ENCODE results near the gene CPVL. TPM values are rescaled to one million over a fixed set of nuclear protein-coding genes. Genes with fewer than 3 reads are reported as not detected.

The CPVL gene
- total and polyA plus RNA-seq, 2 of the 8 experiments (the other 6 are each of a cell fraction or from before 2014, with no cell fraction given): 40.0 to 55.0 TPM

DNA sequence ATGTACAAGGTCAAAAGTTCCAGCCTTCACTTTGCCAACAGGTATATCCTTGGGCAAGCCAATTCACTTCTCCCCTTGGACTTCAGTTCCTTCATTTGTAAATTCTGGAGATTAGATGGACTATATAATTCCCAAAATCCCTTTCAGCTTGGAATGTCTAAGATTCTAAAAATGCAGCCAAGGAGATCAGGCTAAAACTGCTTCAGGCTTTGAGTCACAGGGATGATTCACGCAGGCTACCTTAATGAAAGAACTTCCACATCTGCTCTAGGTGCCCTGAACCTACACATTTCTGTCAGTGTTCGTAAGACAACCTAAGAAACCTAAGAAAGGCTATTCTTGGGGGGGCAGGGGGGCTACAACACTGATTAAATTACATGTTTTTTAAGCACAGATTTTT lies 7.1 kb downstream of the CPVL start (continued):
- no peak for TF ChIP-seq TAF7 (optimal IDR thresholded peaks at IDR 0.05; ENCODE audit: borderline replicate concordance, low read depth, low read length)
- TF ChIP-seq KDM5A (IDR thresholded peaks at IDR 0.05; ENCODE audit: low read length): no peak
- no peak for TF ChIP-seq SAP30 (IDR thresholded peaks at IDR 0.05; ENCODE audit: insufficient read depth, insufficient replicate concordance, low read length)
- no peak for TF ChIP-seq TBP (IDR thresholded peaks at IDR 0.05; ENCODE audit: low read depth, low read length)
- no peak for TF ChIP-seq HDAC6 (IDR thresholded peaks at IDR 0.05; ENCODE audit: low read depth, low read length)
- TF ChIP-seq CTBP2 (IDR thresholded peaks at IDR 0.05; ENCODE audit: borderline replicate concordance, insufficient read depth, insufficient read length, low read length): no peak
- no peak for TF ChIP-seq KDM4A (IDR thresholded peaks at IDR 0.05; ENCODE audit: low read depth, low read length, severe bottlenecking)

Measured in H1 (cell line).